ENCODE results near the gene KANSL1. TPM values are rescaled to one million over a fixed set of nuclear protein-coding genes. Genes with fewer than 3 reads are reported as not detected.

KANSL1 gene
- total and polyA plus RNA-seq, 2 donors from 2014 or later: 13.7 to 97.3 TPM

GRCh38 chr17:46085522-46085921 is 107.7 kb downstream of the KANSL1 start:
- H3K4me3 ChIP-seq (ENCODE audit: low read length in 3 of 3): no peak overlapping the region
- H3K4me1 ChIP-seq (ENCODE audit: control insufficient read depth in 2 of 3, insufficient read depth in 2 of 3, low read depth in 1 of 3, low read length in 3 of 3): peaks cover 0 to 24% (median 3%) of the 10 kb centered on the region in 3 donors
- H3K9me3 ChIP-seq (ENCODE audit: control insufficient read depth in 2 of 3, insufficient read depth in 1 of 3, low read length in 3 of 3): no peaks in the 10 kb centered on the region
- FAIRE-seq (no peak), DNase-seq (no peak)
- no peaks in the 10 kb centered on the region for H3K27me3 ChIP-seq (ENCODE audit: control insufficient read depth, insufficient read depth, low read length)
- no peak overlapping the region for H3K9ac ChIP-seq (ENCODE audit: low read length in 3 of 3)
- H3K27ac ChIP-seq (ENCODE audit: low read depth in 2 of 2, low read length in 2 of 2): no peak overlapping the region
- no peak for TF ChIP-seq CTCF (IDR thresholded peaks at IDR 0.05; ENCODE audit: borderline replicate concordance, extremely low read depth, insufficient read depth)
- intact Hi-C loops (cut with DNase I): no loop called here
- peaks cover 0 to 2% (median 0%) of the 10 kb centered on the region in 3 donors for H3K36me3 ChIP-seq (ENCODE audit: control insufficient read depth in 2 of 3, insufficient read depth in 3 of 3, low read length in 3 of 3)

GRCh38 chr17:46082257-46082656 is 111.0 kb downstream of the KANSL1 start:
- intact Hi-C loops (cut with DNase I): no loop called here
- no peak for TF ChIP-seq CTCF (IDR thresholded peaks at IDR 0.05; ENCODE audit: borderline replicate concordance, extremely low read depth, insufficient read depth)
- Histone ChIP-seq H3K4me3 (ENCODE audit: low read length in 3 of 3) (no peak overlapping the region), H3K4me1 (ENCODE audit: control insufficient read depth in 2 of 3, insufficient read depth in 2 of 3, low read depth in 1 of 3, low read length in 3 of 3) (peaks cover 0 to 24% (median 3%) of the 10 kb centered on the region in 3 donors), H3K36me3 (ENCODE audit: control insufficient read depth in 2 of 3, insufficient read depth in 3 of 3, low read length in 3 of 3) (peaks cover 0 to 4% (median 2%) of the 10 kb centered on the region in 3 donors), H3K27ac (ENCODE audit: low read depth in 2 of 2, low read length in 2 of 2) (no peak overlapping the region), H3K27me3 (ENCODE audit: control insufficient read depth, insufficient read depth, low read length) (no peaks in the 10 kb centered on the region), H3K9me3 (ENCODE audit: control insufficient read depth in 2 of 3, insufficient read depth in 1 of 3, low read length in 3 of 3) (no peaks in the 10 kb centered on the region), H3K9ac (ENCODE audit: low read length in 3 of 3) (no peak overlapping the region)
- DNase-seq (no peak), FAIRE-seq (no peak)

DNA sequence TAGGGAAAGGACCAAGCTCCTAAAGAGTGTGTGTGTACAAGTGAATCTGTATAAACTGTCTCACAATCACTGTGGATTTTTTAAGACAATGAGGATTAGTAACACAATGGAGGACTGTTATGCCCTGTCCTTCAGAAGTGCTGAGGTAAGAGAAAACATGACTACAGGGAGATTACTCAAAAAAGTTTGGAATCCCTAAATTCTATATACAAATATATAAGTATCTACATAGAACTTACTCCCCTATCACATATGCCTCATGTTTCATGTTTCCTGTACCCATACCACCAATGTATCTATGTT is 112.3 kb downstream of the KANSL1 start:
- H3K4me1 ChIP-seq (ENCODE audit: control insufficient read depth in 2 of 3, insufficient read depth in 2 of 3, low read depth in 1 of 3, low read length in 3 of 3): peaks cover 0 to 24% (median 3%) of the 10 kb centered on the region in 3 donors
- peaks cover 0 to 4% (median 2%) of the 10 kb centered on the region in 3 donors for H3K36me3 ChIP-seq (ENCODE audit: control insufficient read depth in 2 of 3, insufficient read depth in 3 of 3, low read length in 3 of 3)
- intact Hi-C loops (cut with DNase I): no loop called here
- no peak for TF ChIP-seq CTCF (IDR thresholded peaks at IDR 0.05; ENCODE audit: borderline replicate concordance, extremely low read depth, insufficient read depth)
- H3K27ac ChIP-seq (ENCODE audit: low read depth in 2 of 2, low read length in 2 of 2): no peak overlapping the region
- H3K27me3 ChIP-seq (ENCODE audit: control insufficient read depth, insufficient read depth, low read length): no peaks in the 10 kb centered on the region
- no peaks in the 10 kb centered on the region for H3K9me3 ChIP-seq (ENCODE audit: control insufficient read depth in 2 of 3, insufficient read depth in 1 of 3, low read length in 3 of 3)
- DNase-seq: no peak
- no peak overlapping the region for H3K4me3 ChIP-seq (ENCODE audit: low read length in 3 of 3)
- no peak for FAIRE-seq
- no peak overlapping the region for H3K9ac ChIP-seq (ENCODE audit: low read length in 3 of 3)

Measured in kidney (tissue), 14 donors.